Measurements from ENCODE around the gene ETV1. TPM values are rescaled to one million over a fixed set of nuclear protein-coding genes. Genes with fewer than 3 reads are reported as not detected.
A peak's percentile ranks its signal among the peaks of the same experiment; 100 is the strongest.

ETV1 gene
- total and polyA plus RNA-seq, 9 of the 15 experiments (the other 6 are each of a cell fraction or from before 2014, with no cell fraction given): 7.2 to 27.4 (median 14.0) TPM

- TF ChIP-seq PKNOX1 (IDR thresholded peaks at IDR 0.05): peak; percentile 99
- no peak for TF ChIP-seq NELFE (IDR thresholded peaks at IDR 0.05; ENCODE audit: insufficient read depth, insufficient read length)
- peak in 1 of 2 experiments; percentile 74; a peak in 2 of 4 replicates for TF ChIP-seq RCOR1 (IDR thresholded peaks at IDR 0.05; ENCODE audit: borderline replicate concordance in 1 of 2, low read depth in 2 of 2, low read length in 2 of 2)
- no peak for TF ChIP-seq ZNF197 (CRISPR knock-in tag; IDR thresholded peaks at IDR 0.05; ENCODE audit: low read depth)
- TF ChIP-seq ZNF174 (CRISPR knock-in tag; IDR thresholded peaks at IDR 0.05): no peak
- peak; percentile 95 for TF ChIP-seq CEBPB (tag; IDR thresholded peaks at IDR 0.05)
- TF ChIP-seq HCFC1 (IDR thresholded peaks at IDR 0.05; ENCODE audit: low read depth, low read length): no peak
- TF ChIP-seq POLR2H (tag; IDR thresholded peaks at IDR 0.05; ENCODE audit: low read depth): peak; percentile 63; the same call in 1 of the 2 replicates
- peak; percentile 12 for TF ChIP-seq ZNF263 (CRISPR knock-in tag; IDR thresholded peaks at IDR 0.05; ENCODE audit: borderline replicate concordance)
- peak; percentile 56; the same call in 1 of the 2 replicates for TF ChIP-seq MTA3 (IDR thresholded peaks at IDR 0.05; ENCODE audit: borderline replicate concordance)
- TF ChIP-seq NFRKB (IDR thresholded peaks at IDR 0.05; ENCODE audit: low read depth): peak; percentile 72
- TF ChIP-seq TEAD4 (IDR thresholded peaks at IDR 0.05; ENCODE audit: low read length): no peak
- TF ChIP-seq TEAD4 (CRISPR knock-in tag; IDR thresholded peaks at IDR 0.05; ENCODE audit: borderline replicate concordance): no peak
- TF ChIP-seq RERE (CRISPR knock-in tag; IDR thresholded peaks at IDR 0.05; ENCODE audit: borderline replicate concordance): no peak
- 0 out of 2 replicates have a peak, but pooled peaks have one; percentile 22 for TF ChIP-seq JUND (IDR thresholded peaks at IDR 0.05; ENCODE audit: borderline replicate concordance, low read depth, low read length)
- 0 out of 3 replicates have a peak, but pooled peaks have one; percentile 15 for TF ChIP-seq JUND (tag; IDR thresholded peaks at IDR 0.05; ENCODE audit: borderline replicate concordance, low read depth, low read length)
- 0 out of 2 replicates have a peak, but pooled peaks have one; percentile 6 for TF ChIP-seq EHMT2 (IDR thresholded peaks at IDR 0.05)
- TF ChIP-seq DIDO1 (tag; IDR thresholded peaks at IDR 0.05; ENCODE audit: low read depth): no peak
Observed at GRCh38 chr7:13989126-13989948, at the start of gene ETV1 (continued).
